Measurements from ENCODE around the gene VPS52. TPM values are rescaled to one million over a fixed set of nuclear protein-coding genes. Genes with fewer than 3 reads are reported as not detected.

Gene VPS52
- total and polyA plus RNA-seq, 2 donors (not counting 1 experiment from before 2014, with no cell fraction given) = 100 to 144 TPM

DNA sequence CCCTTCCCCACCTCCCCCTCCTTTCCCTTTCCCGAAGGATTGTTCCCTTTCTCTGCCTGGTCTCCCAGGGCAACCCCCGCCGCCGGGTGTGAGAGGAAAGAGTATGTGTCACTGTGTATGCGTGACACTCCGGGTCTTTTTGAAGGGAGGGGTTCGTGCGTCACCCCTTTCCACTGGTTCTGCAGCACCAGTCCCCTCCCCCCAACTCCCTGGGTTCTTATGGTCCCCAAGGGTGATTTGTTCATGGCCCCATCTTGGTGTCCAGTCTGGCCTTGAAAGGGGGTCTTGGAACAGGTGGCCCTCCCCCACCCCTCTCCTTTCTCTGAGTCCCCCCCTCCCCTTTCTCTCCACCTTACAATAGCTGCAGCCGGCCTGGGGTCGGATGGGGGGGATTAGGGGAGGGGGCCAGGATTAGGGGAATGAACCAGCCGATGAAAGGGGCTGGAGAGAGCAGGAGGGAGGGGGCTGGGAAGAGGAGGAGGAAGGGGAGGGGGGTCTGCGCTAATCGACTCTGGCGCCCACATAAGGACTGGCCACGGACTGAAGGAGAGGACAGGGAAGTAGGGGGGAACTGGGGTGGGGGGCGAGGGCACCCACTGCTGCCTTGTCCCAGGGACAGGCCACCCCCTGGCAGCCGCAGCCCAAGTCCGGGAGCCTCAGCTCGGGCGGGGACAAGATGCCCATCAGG, 64.7 kb downstream of the VPS52 start:
- no peaks in the 10 kb centered on the region for H3K27me3 ChIP-seq (replicated peaks in 1 of 4; ENCODE audit: control extremely low read depth in 1 of 4, control insufficient read depth in 3 of 4, insufficient read depth in 4 of 4, low read length in 3 of 4)
- peak overlapping the region in 1 of 5 experiments; percentile 99 for H3K4me3 ChIP-seq (ENCODE audit: control extremely low read depth in 1 of 5, extremely low read depth in 1 of 5, insufficient read depth in 1 of 5, low read depth in 2 of 5, low read length in 4 of 5)
- no peak overlapping the region for H3K27ac ChIP-seq (ENCODE audit: low read length in 2 of 2)
- TF ChIP-seq CTCF (IDR thresholded peaks at IDR 0.05) = no peak
- no peak for TF ChIP-seq EZH2 (IDR thresholded peaks at IDR 0.05; ENCODE audit: borderline replicate concordance, insufficient read depth, low read depth, low read length, poor library complexity, severe bottlenecking)
- no peaks in the 10 kb centered on the region for H3K9me3 ChIP-seq (ENCODE audit: control extremely low read depth in 1 of 3, control insufficient read depth in 2 of 3, insufficient read depth in 1 of 3, low read length in 2 of 3)
- peaks cover 24 to 42% of the 10 kb centered on the region in 2 donors for H3K4me1 ChIP-seq (ENCODE audit: control insufficient read depth in 2 of 2, insufficient read depth in 2 of 2, low read length in 2 of 2)
- H3K4me3 Mint-ChIP-seq = peak overlapping the region; percentile 88
- H3K4me1 Mint-ChIP-seq = peaks cover 42% of the 10 kb centered on the region
- no peaks in the 10 kb centered on the region for H3K9me3 Mint-ChIP-seq (ENCODE audit: insufficient read depth)
- H3K36me3 ChIP-seq (replicated peaks in 1 of 2; ENCODE audit: control extremely low read depth in 1 of 2, control insufficient read depth in 1 of 2, extremely low read depth in 1 of 2, insufficient read depth in 2 of 2, low read length in 1 of 2) = peaks cover 0 to 37% of the 10 kb centered on the region in 2 experiments
- CTCF ChIA-PET = no interaction called here
- H3K27me3 Mint-ChIP-seq = no peaks in the 10 kb centered on the region
- POLR2A ChIA-PET = interaction anchor here (2.0 kb wide), 1 partner anchor 9 kb away, joined by 8 read pairs; no protein-coding TSS in a partner anchor
- intact Hi-C loops (cut with micrococcal nuclease) = loop anchor here (10.0 kb wide), 1 partner anchor 1232 kb away; the partner anchor contains the start of gene DXO
- ATAC-seq (ENCODE audit: low read depth) = no peak
- no peak for DNase-seq
- peaks cover under 1% of the 10 kb centered on the region for H4K20me1 ChIP-seq (ENCODE audit: control insufficient read depth, insufficient read depth, low read length, poor library complexity, severe bottlenecking)
- peak overlapping the region; percentile 76 for H2AFZ ChIP-seq (ENCODE audit: insufficient read depth, low read depth, low read length, poor library complexity, severe bottlenecking)
- peak overlapping the region; percentile 89 for H3K9ac ChIP-seq (ENCODE audit: low read length)
- no peak overlapping the region for H3K27ac Mint-ChIP-seq
- peak overlapping the region; percentile 92 for H3K4me2 ChIP-seq (replicated peaks; ENCODE audit: low read depth, low read length, poor library complexity, severe bottlenecking)
- 34% methylated on average over 13 of the region's 20 CpGs for WGBS (ENCODE audit: insufficient coverage)
- peaks cover 24% of the 10 kb centered on the region for H3K79me2 ChIP-seq (ENCODE audit: control insufficient read depth, insufficient read depth, low read length)

All from B cell (primary cell).